Ectodermal cell (in vitro differentiated cells): ENCODE data around the gene ABCA4.

Experiments used
- H3K27ac ChIP-seq: 2 replicates; pipeline ENCODE4 v1.7.0; 2013; ENCODE audit warnings: mild to moderate bottlenecking, low read depth, low read length; ENCODE audit not compliant: insufficient read depth, poor library complexity, severe bottlenecking
- H3K27me3 ChIP-seq: 2 replicates; pipeline ENCODE4 v1.7.0; 2013; ENCODE audit warnings: mild to moderate bottlenecking, low read length; ENCODE audit not compliant: insufficient read depth, control insufficient read depth, poor library complexity, severe bottlenecking
- H3K36me3 ChIP-seq: one replicate; pipeline ENCODE4 v1.7.0; 2013; ENCODE audit warnings: low read length; ENCODE audit not compliant: control insufficient read depth, insufficient read depth
- H3K4me1 ChIP-seq: one replicate; pipeline ENCODE4 v1.7.0; 2013; ENCODE audit warnings: low read length; ENCODE audit not compliant: control insufficient read depth, insufficient read depth
- H3K4me3 ChIP-seq: 2 replicates; pipeline ENCODE4 v1.7.0; 2013; ENCODE audit warnings: low read depth, low read length, control low read depth; ENCODE audit not compliant: insufficient read depth
- H3K9me3 ChIP-seq: 2 replicates; pipeline ENCODE4 v1.7.0; 2013; ENCODE audit warnings: mild to moderate bottlenecking, low read length, moderate library complexity; ENCODE audit not compliant: control insufficient read depth
- WGBS, 2 experiments: methylation state at CpG; one replicate each; pipeline ENCODE4 v1.1.7; 2013; ENCODE audit warnings: missing lambda C conversion rate in 2 of 2; 5-methylcytosine and 5-hydroxymethylcytosine counted together

ABCA4 gene

DNA sequence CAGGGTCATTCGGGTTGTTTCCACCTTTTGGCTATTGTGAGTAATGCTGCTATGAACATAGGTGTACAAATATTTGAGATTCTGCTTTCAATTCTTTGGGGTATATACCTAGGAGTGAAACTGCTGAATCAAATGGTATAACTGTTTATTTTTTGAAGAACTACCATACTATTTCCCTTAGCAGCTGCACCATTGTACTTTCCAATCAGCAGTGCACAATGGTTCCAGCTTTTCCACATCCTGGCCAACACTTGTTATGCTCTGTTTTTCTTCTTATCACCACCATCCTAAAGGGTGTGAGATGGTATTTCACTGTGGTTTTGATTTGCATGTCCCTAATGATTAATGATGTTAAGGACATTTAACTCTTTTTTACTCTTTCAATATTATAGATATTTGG, 3.6 kb upstream of the ABCA4 start:
- Histone ChIP-seq H3K36me3 (no peaks in the 10 kb centered on the region), H3K27me3 (no peaks in the 10 kb centered on the region), H3K4me1 (peaks cover 25% of the 10 kb centered on the region), H3K9me3 (no peaks in the 10 kb centered on the region), H3K4me3 (no peak overlapping the region), H3K27ac (no peak overlapping the region)
- WGBS, 2 experiments: 86 to 100% methylated on average over 1 of the region's 1 CpG

GRCh38 chr1:94122201-94122970, 1.4 kb upstream of the ABCA4 start:
- Histone ChIP-seq H3K4me3 (no peak overlapping the region), H3K27ac (no peak overlapping the region), H3K4me1 (peaks cover 40% of the 10 kb centered on the region), H3K36me3 (no peaks in the 10 kb centered on the region), H3K27me3 (peaks cover 9% of the 10 kb centered on the region), H3K9me3 (no peaks in the 10 kb centered on the region)
- WGBS, 2 experiments: 92 to 94% methylated on average over 5 of the region's 5 CpGs

GRCh38 chr1:94121411-94121821, 468 bp upstream of the ABCA4 start:
- peaks cover 48% of the 10 kb centered on the region for H3K4me1 ChIP-seq
- WGBS, 2 experiments: 78 to 79% methylated on average over 8 of the region's 8 CpGs
- no peaks in the 10 kb centered on the region for H3K9me3 ChIP-seq

GRCh38 chr1:94120570-94120901, 412 bp downstream of the ABCA4 start:
- no peak overlapping the region for H3K27ac ChIP-seq
- 66 to 73% methylated on average over 9 of the region's 9 CpGs for WGBS, 2 experiments

More at GRCh38 chr1:94121411-94121821, 468 bp upstream of the ABCA4 start:
- Histone ChIP-seq H3K36me3 (no peaks in the 10 kb centered on the region), H3K27ac (no peak overlapping the region), H3K27me3 (peaks cover 9% of the 10 kb centered on the region), H3K4me3 (no peak overlapping the region)

GRCh38 chr1:94119796-94120569, 965 bp downstream of the ABCA4 start:
- Histone ChIP-seq H3K9me3 (no peaks in the 10 kb centered on the region), H3K4me1 (peaks cover 51% of the 10 kb centered on the region), H3K36me3 (no peaks in the 10 kb centered on the region), H3K4me3 (no peak overlapping the region), H3K27me3 (peaks cover 9% of the 10 kb centered on the region), H3K27ac (no peak overlapping the region)
- WGBS, 2 experiments: 69 to 70% methylated on average over 11 of the region's 11 CpGs

More at GRCh38 chr1:94120570-94120901, 412 bp downstream of the ABCA4 start:
- H3K4me1 ChIP-seq: peaks cover 51% of the 10 kb centered on the region
- no peak overlapping the region for H3K4me3 ChIP-seq
- peaks cover 9% of the 10 kb centered on the region for H3K27me3 ChIP-seq
- H3K9me3 ChIP-seq: no peaks in the 10 kb centered on the region
- H3K36me3 ChIP-seq: no peaks in the 10 kb centered on the region

DNA sequence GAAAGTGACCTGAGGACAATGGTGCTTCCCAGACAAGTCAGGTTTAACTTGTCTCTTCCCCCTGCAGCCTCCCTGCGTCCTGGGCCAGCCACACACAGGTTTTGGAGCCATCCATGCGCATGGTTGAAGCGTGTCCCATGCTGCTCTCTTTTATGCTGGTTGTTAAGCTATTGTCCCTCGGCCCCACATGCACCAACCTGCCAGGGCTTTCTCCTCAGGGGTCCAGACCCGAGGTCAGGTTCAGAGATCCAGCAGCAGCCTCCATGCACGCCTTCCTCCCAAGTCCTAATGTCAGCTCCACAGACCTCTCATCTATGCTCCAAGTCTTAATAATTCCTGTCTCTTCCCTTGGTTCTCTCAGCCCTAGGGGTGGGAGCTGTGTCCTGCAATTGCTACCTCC, 1.6 kb downstream of the ABCA4 start:
- H3K36me3 ChIP-seq: no peaks in the 10 kb centered on the region
- H3K9me3 ChIP-seq: no peaks in the 10 kb centered on the region
- no peak overlapping the region for H3K4me3 ChIP-seq
- H3K27ac ChIP-seq: no peak overlapping the region
- H3K4me1 ChIP-seq: peaks cover 51% of the 10 kb centered on the region
- peaks cover 9% of the 10 kb centered on the region for H3K27me3 ChIP-seq
- WGBS, 2 experiments: 72 to 75% methylated on average over 6 of the region's 6 CpGs

DNA sequence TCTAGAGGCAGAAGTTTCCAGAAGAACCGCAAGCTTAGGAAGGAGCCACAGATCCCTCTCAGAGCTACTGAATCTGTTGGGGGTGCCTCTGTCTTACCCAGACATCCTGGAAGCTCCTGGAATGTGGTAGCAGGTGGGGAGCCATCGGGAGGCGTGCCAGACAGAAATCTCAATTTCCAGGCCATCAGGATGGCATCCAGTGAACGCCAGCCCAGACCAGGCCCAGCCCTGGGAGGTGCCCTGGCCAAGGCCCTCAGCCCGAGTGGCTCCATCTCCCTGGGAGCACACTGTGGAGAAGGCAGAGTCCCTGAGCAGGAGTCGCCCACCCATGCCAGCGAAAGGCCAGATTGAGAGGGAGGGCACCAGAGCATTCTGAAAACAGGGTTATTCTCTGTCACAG, 2.5 kb downstream of the ABCA4 start:
- H3K36me3 ChIP-seq: no peaks in the 10 kb centered on the region
- H3K9me3 ChIP-seq: no peaks in the 10 kb centered on the region
- no peak overlapping the region for H3K4me3 ChIP-seq
- H3K27me3 ChIP-seq: peaks cover 9% of the 10 kb centered on the region
- no peak overlapping the region for H3K27ac ChIP-seq
- H3K4me1 ChIP-seq: peaks cover 59% of the 10 kb centered on the region
- WGBS, 2 experiments: 94 to 96% methylated on average over 7 of the region's 7 CpGs

GRCh38 chr1:94118013-94118412, 2.9 kb downstream of the ABCA4 start:
- H3K4me1 ChIP-seq: peaks cover 59% of the 10 kb centered on the region
- no peak overlapping the region for H3K27ac ChIP-seq
- 75 to 81% methylated on average over 7 of the region's 7 CpGs for WGBS, 2 experiments
- no peaks in the 10 kb centered on the region for H3K36me3 ChIP-seq
- H3K9me3 ChIP-seq: no peaks in the 10 kb centered on the region
- peaks cover 9% of the 10 kb centered on the region for H3K27me3 ChIP-seq
- no peak overlapping the region for H3K4me3 ChIP-seq

GRCh38 chr1:94117259-94117851, 3.6 kb downstream of the ABCA4 start:
- peaks cover 9% of the 10 kb centered on the region for H3K27me3 ChIP-seq
- H3K9me3 ChIP-seq: no peaks in the 10 kb centered on the region
- H3K36me3 ChIP-seq: no peaks in the 10 kb centered on the region
- 92% methylated on average over 14 of the region's 14 CpGs for WGBS, 2 experiments
- H3K4me3 ChIP-seq: no peak overlapping the region
- H3K27ac ChIP-seq: no peak overlapping the region
- H3K4me1 ChIP-seq: peaks cover 59% of the 10 kb centered on the region

- no peaks in the 10 kb centered on the region for H3K36me3 ChIP-seq
- H3K27ac ChIP-seq: peak overlapping the region; percentile 47
- no peak overlapping the region for H3K4me3 ChIP-seq
- 68 to 76% methylated on average over 6 of the region's 6 CpGs for WGBS, 2 experiments
- H3K4me1 ChIP-seq: peaks cover 58% of the 10 kb centered on the region
- peaks cover 9% of the 10 kb centered on the region for H3K27me3 ChIP-seq
- H3K9me3 ChIP-seq: no peaks in the 10 kb centered on the region
Observed at GRCh38 chr1:94115900-94116436, 5.0 kb downstream of the ABCA4 start.
